K562 (cell line): ENCODE measurements around the gene ADCY9. TPM values are rescaled to one million over a fixed set of nuclear protein-coding genes. Genes with fewer than 3 reads are reported as not detected.

Experiments used
- polyA plus RNA-seq, 8 experiments: library from polyadenylated mRNA; depleted of rRNA in 4 of 8; stranded (reverse) in 5 of 8; unstranded in 3 of 8; fragments of >200 nt; fragmentation: Nextera tagmentation in 2 of 8; fragmentation: Illumina TruSeq in 1 of 8; extraction: Ambion mirVana in 2 of 8; extraction: Trizol in 1 of 8; gene quantifications; 2 replicates each; pipeline versions ENCODE4 v1.2.1 to v1.2.3, GENCODE V29; 2011 to 2014; ENCODE audit warnings: inconsistent platforms in 1 of 8, missing spikeins in 1 of 8
- total RNA-seq, 7 experiments: library from RNA; depleted of rRNA in 6 of 7; stranded (reverse); fragments of >200 nt in 6 of 7; fragmentation: Illumina TruSeq in 2 of 7; extraction: Trizol in 2 of 7; gene quantifications; 2 replicates each; pipeline versions ENCODE4 v1.2.1 to v1.2.3, GENCODE V29; 2011 to 2021; ENCODE audit warnings: low replicate concordance in 1 of 7
- TF ChIP-seq, protein P1 (sequence below), 2 experiments: fragments of 450-650 bp; formaldehyde crosslinking in 1 of 2; IDR thresholded peaks; 2 replicates each; pipeline versions ENCODE4 v1.4.0 to v1.6.1; 2014 to 2020; ENCODE audit warnings: mild to moderate bottlenecking in 2 of 2, borderline replicate concordance in 1 of 2, low read depth in 1 of 2
- TF ChIP-seq, protein P2 (sequence below): sonication (generic); formaldehyde crosslinking; IDR thresholded peaks from 2 replicates; pipeline ENCODE4 v1.8.0; 2022; ENCODE audit warnings: mild to moderate bottlenecking, missing genetic modification reagents

ADCY9 gene
- total and polyA plus RNA-seq, 9 of the 15 experiments (the other 6 are each of a cell fraction or from before 2014, with no cell fraction given) = 0.03 to 0.29 (median 0.17) TPM

DNA sequence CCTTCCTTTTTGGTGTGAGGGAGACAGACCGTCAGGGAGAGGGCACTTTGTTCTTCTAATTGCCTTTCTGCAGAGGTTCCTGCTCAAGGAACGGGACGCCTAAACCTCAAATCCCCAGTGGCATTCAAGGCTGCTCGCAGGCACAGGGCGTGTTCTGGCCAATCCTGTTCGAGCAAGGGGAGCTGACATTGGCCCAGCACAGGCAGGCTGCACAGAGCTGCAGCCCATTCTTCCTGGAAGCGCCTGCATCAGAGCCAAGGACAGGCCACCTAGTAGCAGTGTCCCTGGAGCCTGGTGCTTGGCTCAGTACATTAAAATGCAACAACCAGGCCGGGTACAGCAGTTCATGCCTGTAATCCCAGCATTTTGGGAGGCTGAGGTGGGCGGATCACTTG, 163.5 kb downstream of the ADCY9 start (continued):
- TF ChIP-seq, protein P1, sequence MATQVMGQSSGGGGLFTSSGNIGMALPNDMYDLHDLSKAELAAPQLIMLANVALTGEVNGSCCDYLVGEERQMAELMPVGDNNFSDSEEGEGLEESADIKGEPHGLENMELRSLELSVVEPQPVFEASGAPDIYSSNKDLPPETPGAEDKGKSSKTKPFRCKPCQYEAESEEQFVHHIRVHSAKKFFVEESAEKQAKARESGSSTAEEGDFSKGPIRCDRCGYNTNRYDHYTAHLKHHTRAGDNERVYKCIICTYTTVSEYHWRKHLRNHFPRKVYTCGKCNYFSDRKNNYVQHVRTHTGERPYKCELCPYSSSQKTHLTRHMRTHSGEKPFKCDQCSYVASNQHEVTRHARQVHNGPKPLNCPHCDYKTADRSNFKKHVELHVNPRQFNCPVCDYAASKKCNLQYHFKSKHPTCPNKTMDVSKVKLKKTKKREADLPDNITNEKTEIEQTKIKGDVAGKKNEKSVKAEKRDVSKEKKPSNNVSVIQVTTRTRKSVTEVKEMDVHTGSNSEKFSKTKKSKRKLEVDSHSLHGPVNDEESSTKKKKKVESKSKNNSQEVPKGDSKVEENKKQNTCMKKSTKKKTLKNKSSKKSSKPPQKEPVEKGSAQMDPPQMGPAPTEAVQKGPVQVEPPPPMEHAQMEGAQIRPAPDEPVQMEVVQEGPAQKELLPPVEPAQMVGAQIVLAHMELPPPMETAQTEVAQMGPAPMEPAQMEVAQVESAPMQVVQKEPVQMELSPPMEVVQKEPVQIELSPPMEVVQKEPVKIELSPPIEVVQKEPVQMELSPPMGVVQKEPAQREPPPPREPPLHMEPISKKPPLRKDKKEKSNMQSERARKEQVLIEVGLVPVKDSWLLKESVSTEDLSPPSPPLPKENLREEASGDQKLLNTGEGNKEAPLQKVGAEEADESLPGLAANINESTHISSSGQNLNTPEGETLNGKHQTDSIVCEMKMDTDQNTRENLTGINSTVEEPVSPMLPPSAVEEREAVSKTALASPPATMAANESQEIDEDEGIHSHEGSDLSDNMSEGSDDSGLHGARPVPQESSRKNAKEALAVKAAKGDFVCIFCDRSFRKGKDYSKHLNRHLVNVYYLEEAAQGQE (IDR thresholded peaks at IDR 0.05; ENCODE audit: borderline replicate concordance) = no peak
- TF ChIP-seq, protein P1 (CRISPR knock-in tag; IDR thresholded peaks at IDR 0.05; ENCODE audit: low read depth) = no peak
- TF ChIP-seq, protein P2, sequence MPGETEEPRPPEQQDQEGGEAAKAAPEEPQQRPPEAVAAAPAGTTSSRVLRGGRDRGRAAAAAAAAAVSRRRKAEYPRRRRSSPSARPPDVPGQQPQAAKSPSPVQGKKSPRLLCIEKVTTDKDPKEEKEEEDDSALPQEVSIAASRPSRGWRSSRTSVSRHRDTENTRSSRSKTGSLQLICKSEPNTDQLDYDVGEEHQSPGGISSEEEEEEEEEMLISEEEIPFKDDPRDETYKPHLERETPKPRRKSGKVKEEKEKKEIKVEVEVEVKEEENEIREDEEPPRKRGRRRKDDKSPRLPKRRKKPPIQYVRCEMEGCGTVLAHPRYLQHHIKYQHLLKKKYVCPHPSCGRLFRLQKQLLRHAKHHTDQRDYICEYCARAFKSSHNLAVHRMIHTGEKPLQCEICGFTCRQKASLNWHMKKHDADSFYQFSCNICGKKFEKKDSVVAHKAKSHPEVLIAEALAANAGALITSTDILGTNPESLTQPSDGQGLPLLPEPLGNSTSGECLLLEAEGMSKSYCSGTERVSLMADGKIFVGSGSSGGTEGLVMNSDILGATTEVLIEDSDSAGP (CRISPR knock-in tag) = no peak
